Spleen (tissue), 11 donors: ENCODE measurements around the gene INVS. TPM values are rescaled to one million over a fixed set of nuclear protein-coding genes. Genes with fewer than 3 reads are reported as not detected.

ENCODE experiments used
- DNase-seq: peaks from one replicate; pipeline ENCODE4 v3.0.0-alpha.2; 2020
- H3K27ac ChIP-seq, 8 donors: fragments of 200-600 bp; sonication (generic) in 7 of 8; 1 replicate in 4 of 8; 2 replicates in 4 of 8; pipeline versions ENCODE4 v1.5.0 to v1.8.0; 2016 to 2021; ENCODE audit warnings: inconsistent platforms in 4 of 8, mild to moderate bottlenecking in 4 of 8, moderate library complexity in 1 of 8
- H3K27me3 ChIP-seq, 7 donors: fragments of 200-600 bp; sonication (generic) in 6 of 7; replicated peaks in 1 of 7; 1 replicate in 4 of 7; 2 replicates in 3 of 7; pipeline versions ENCODE4 v1.5.0 to v1.8.0; 2016 to 2021; ENCODE audit warnings: inconsistent platforms in 3 of 7, mild to moderate bottlenecking in 1 of 7
- H3K36me3 ChIP-seq, 6 donors: fragments of 200-600 bp; sonication (generic) in 5 of 6; 1 replicate in 4 of 6; 2 replicates in 2 of 6; pipeline versions ENCODE4 v1.5.0 to v1.8.0; 2016 to 2021; ENCODE audit warnings: inconsistent platforms in 2 of 6
- H3K4me1 ChIP-seq, 6 donors: fragments of 200-600 bp; sonication (generic) in 5 of 6; 1 replicate in 3 of 6; 2 replicates in 3 of 6; pipeline versions ENCODE4 v1.5.0 to v1.8.0; 2016 to 2021; ENCODE audit warnings: inconsistent platforms in 3 of 6
- H3K4me3 ChIP-seq, 8 donors: fragments of 200-600 bp; sonication (generic) in 7 of 8; 1 replicate in 4 of 8; 2 replicates in 4 of 8; pipeline versions ENCODE4 v1.5.0 to v1.8.0; 2016 to 2021; ENCODE audit warnings: inconsistent platforms in 4 of 8, mild to moderate bottlenecking in 4 of 8, moderate library complexity in 2 of 8
- H3K9me3 ChIP-seq, 8 donors: fragments of 200-600 bp; sonication (generic) in 7 of 8; 1 replicate in 4 of 8; 2 replicates in 4 of 8; pipeline versions ENCODE4 v1.5.0 to v1.8.0; 2016 to 2021; ENCODE audit warnings: inconsistent platforms in 4 of 8
- CTCF ChIP-seq, 11 experiments: fragments of 200-600 bp in 7 of 11; fragments of 450-650 bp in 4 of 11; sonication (generic) in 4 of 11; IDR thresholded peaks in 8 of 11; conservative IDR thresholded peaks in 3 of 11; 1 replicate in 7 of 11; 2 replicates in 4 of 11; pipeline versions ENCODE4 v1.4.0 to v1.8.0; 2016 to 2021; ENCODE audit warnings: antibody characterized with exemption in 11 of 11, inconsistent platforms in 4 of 11, mild to moderate bottlenecking in 1 of 11
- POLR2A ChIP-seq, 3 donors: fragments of 450-650 bp; IDR thresholded peaks; one replicate each; pipeline ENCODE4 v1.5.1; 2017; ENCODE audit warnings: antibody characterized with exemption in 3 of 3, mild to moderate bottlenecking in 1 of 3
- POLR2AphosphoS5 ChIP-seq, 3 donors: sonication (generic); formaldehyde crosslinking; IDR thresholded peaks; one replicate each; pipeline ENCODE4 v1.5.1; 2017; ENCODE audit warnings: antibody characterized with exemption in 3 of 3
- WGBS, 5 donors: extraction: QIAGEN DNeasy Blood & Tissue Kit in 3 of 5; methylation state at CpG; one replicate each; pipeline versions ENCODE4 v1.1.5 to v1.1.7; 2013 to 2018; 5-methylcytosine and 5-hydroxymethylcytosine counted together
- intact Hi-C: fragments of 100-400 bp; cut with DNase I; formaldehyde crosslinking; loops from one replicate; pipeline ENCODE4 v1.15.0; 2023; ENCODE audit warnings: low total_unique reads
- polyA plus RNA-seq, 3 donors: library from polyadenylated mRNA; stranded (reverse); fragments of 200-250 nt; gene quantifications; one replicate each; pipeline ENCODE4 v1.2.1, GENCODE V29; 2013
- total RNA-seq, 7 donors: library from RNA; depleted of rRNA in 3 of 7; stranded (reverse); fragments of >200 nt in 3 of 7; fragmentation: NEBNext Ultra II Directional in 4 of 7; extraction: Animal tissue kit (Norgen Biotek cat#: 25700) in 4 of 7; gene quantifications; one replicate each; pipeline versions ENCODE4 v1.1.0 to v1.2.1, GENCODE V29; 2016 to 2021
- donor health status: healthy with polysubstance abuse.
- donor health status: DM: no; HTN: no; CAD: no; lungs with moderate emphysema.
- donor health status: DM: no; HTN: no; CAD: no.
- donor health status: Bipolar disorder and iron deficiency.
- donor health status: healthy.
- donor health status: DM: no; HTN: no; CAD: no.
- donor health status: DM: yes; HTN: yes; CAD: no.

Gene INVS
- total and polyA plus RNA-seq, 10 donors, result 3.0 to 49.5 (median 25.9) TPM

- DNase-seq, result no peak
- Histone ChIP-seq H3K36me3 (peaks cover 0 to 53% (median 0%) of the 10 kb centered on the region in 6 donors), H3K4me1 (no peaks in the 10 kb centered on the region), H3K27me3 (no peaks in the 10 kb centered on the region), H3K9me3 (no peaks in the 10 kb centered on the region), H3K4me3 (no peak overlapping the region), H3K27ac (no peak overlapping the region)
- WGBS, 5 donors, result 95 to 98% (median 97%) methylated on average over 7 to 25 of the region's 25 CpGs
- intact Hi-C loops, result no loop called here
- TF ChIP-seq CTCF (IDR thresholded peaks at IDR 0.05 in 8 of 11, conservative IDR thresholded peaks at IDR 0.05 in 3 of 11) (no peak), POLR2AphosphoS5 (IDR thresholded peaks at IDR 0.05) (no peak), POLR2A (IDR thresholded peaks at IDR 0.05) (no peak)
Observed at GRCh38 chr9:100117316-100117715, 18.3 kb downstream of the INVS start.

- Histone ChIP-seq H3K27me3 (no peaks in the 10 kb centered on the region), H3K27ac (no peak overlapping the region), H3K4me3 (no peak overlapping the region), H3K36me3 (peaks cover 0 to 42% (median 0%) of the 10 kb centered on the region in 6 donors), H3K9me3 (peaks cover 0 to 7% (median 0%) of the 10 kb centered on the region in 8 donors), H3K4me1 (no peaks in the 10 kb centered on the region)
- DNase-seq, result no peak
- TF ChIP-seq CTCF (IDR thresholded peaks at IDR 0.05 in 8 of 11, conservative IDR thresholded peaks at IDR 0.05 in 3 of 11), result no peak
- no peak for TF ChIP-seq POLR2A (IDR thresholded peaks at IDR 0.05)
- TF ChIP-seq POLR2AphosphoS5 (IDR thresholded peaks at IDR 0.05), result no peak
- intact Hi-C loops, result no loop called here
- 76 to 93% (median 89%) methylated on average over 2 of the region's 2 CpGs for WGBS, 5 donors
Observed at GRCh38 chr9:100120286-100120685, 21.2 kb downstream of the INVS start.

DNA sequence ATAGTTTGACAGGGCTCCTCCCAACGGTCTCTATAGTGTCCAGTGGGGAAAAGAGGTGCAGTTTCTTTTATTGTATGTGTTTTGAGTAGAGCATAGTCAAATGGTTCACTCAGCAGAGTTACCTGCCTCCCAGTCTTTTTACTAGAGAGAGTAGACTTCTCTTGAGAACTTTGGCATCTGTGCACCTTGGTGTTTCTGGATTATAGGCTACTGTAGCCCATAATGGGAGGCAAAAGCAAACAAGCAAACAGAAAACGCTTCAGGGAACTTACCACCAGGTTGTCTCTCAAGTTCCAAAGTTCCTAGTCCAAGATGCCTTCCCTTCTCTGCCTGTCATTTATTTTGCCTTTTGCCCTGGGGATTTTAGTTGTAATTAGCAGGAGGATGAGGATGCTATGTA lies 26.2 kb downstream of the INVS start:
- no peak for DNase-seq
- H3K27me3 ChIP-seq, result no peaks in the 10 kb centered on the region
- H3K27ac ChIP-seq, result no peak overlapping the region
- no peak for TF ChIP-seq CTCF (IDR thresholded peaks at IDR 0.05 in 8 of 11, conservative IDR thresholded peaks at IDR 0.05 in 3 of 11)
- TF ChIP-seq POLR2A (IDR thresholded peaks at IDR 0.05), result no peak
- TF ChIP-seq POLR2AphosphoS5 (IDR thresholded peaks at IDR 0.05), result no peak
- H3K4me1 ChIP-seq, result no peaks in the 10 kb centered on the region
- peaks cover 0 to 7% (median 0%) of the 10 kb centered on the region in 8 donors for H3K9me3 ChIP-seq
- intact Hi-C loops, result no loop called here
- no peak overlapping the region for H3K4me3 ChIP-seq
- WGBS, 5 donors, result 92 to 100% (median 96%) methylated on average over 2 of the region's 2 CpGs
- H3K36me3 ChIP-seq, result peaks cover 0 to 51% (median 2%) of the 10 kb centered on the region in 6 donors

DNA sequence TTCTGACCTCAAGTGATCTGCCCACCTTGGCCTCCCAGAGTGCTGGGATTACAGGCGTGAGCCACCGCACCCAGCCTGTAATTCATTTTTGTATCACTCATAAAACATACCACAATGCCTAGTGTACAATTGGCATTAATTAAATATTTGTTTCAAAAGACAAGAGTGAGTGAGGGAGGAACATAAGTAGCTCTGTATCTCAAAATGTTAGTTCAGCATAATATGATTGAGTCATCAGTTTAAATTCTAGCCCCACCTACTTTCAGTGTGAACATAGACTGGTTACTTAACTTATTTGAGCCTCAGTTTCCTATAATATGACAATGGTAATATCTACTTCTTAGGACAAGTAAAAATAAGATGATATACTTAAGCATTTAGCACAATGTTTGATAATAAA lies 26.9 kb downstream of the INVS start:
- WGBS, 5 donors, result 95 to 100% (median 98%) methylated on average over 2 of the region's 2 CpGs
- Histone ChIP-seq H3K36me3 (peaks cover 0 to 49% (median 2%) of the 10 kb centered on the region in 6 donors), H3K4me3 (no peak overlapping the region), H3K27me3 (no peaks in the 10 kb centered on the region), H3K9me3 (peaks cover 0 to 7% (median 0%) of the 10 kb centered on the region in 8 donors), H3K4me1 (no peaks in the 10 kb centered on the region), H3K27ac (no peak overlapping the region)
- no peak for TF ChIP-seq POLR2A (IDR thresholded peaks at IDR 0.05)
- no peak for TF ChIP-seq CTCF (IDR thresholded peaks at IDR 0.05 in 8 of 11, conservative IDR thresholded peaks at IDR 0.05 in 3 of 11)
- intact Hi-C loops, result no loop called here
- DNase-seq, result no peak
